Cardiac muscle cell (in vitro differentiated cells and primary cell): ENCODE measurements around the gene AP2A1. TPM values are rescaled to one million over a fixed set of nuclear protein-coding genes. Genes with fewer than 3 reads are reported as not detected.

Experiments used
- DNase-seq, 2 donors: peaks; one replicate each; pipeline versions ENCODE4 v3.0.0 to v3.0.0-alpha.2; 2010 to 2017; ENCODE audit warnings: low read depth in 1 of 2, low spot score in 1 of 2
- H3K27ac ChIP-seq: fragments of 200-600 bp; sonication (generic); 2 replicates; pipeline ENCODE4 v1.5.1; 2016
- H3K27me3 ChIP-seq: fragments of 200-600 bp; sonication (generic); 2 replicates; pipeline ENCODE4 v1.6.0; 2016; ENCODE audit warnings: control low read depth
- H3K36me3 ChIP-seq: fragments of 200-600 bp; sonication (generic); 2 replicates; pipeline ENCODE4 v1.5.1; 2016; ENCODE audit warnings: control low read depth
- H3K4me1 ChIP-seq: fragments of 200-600 bp; sonication (generic); 2 replicates; pipeline ENCODE4 v1.8.1; 2017; ENCODE audit warnings: low read depth, mild to moderate bottlenecking, mixed run types
- H3K4me3 ChIP-seq: fragments of 200-600 bp; sonication (generic); 2 replicates; pipeline ENCODE4 v1.5.1; 2016; ENCODE audit warnings: mild to moderate bottlenecking
- H3K9me3 ChIP-seq: fragments of 200-600 bp; sonication (generic); 2 replicates; pipeline ENCODE4 v1.5.1; 2017; ENCODE audit warnings: low read depth, mild to moderate bottlenecking, control low read depth
- polyA plus RNA-seq: library from polyadenylated mRNA; unstranded; fragments of >200 nt; fragmentation: Nextera tagmentation; extraction: Ambion mirVana; gene quantifications from 2 replicates; pipeline ENCODE4 v1.2.1, GENCODE V29; 2016
- total RNA-seq: library from RNA; depleted of rRNA; stranded (reverse); fragments of >200 nt; gene quantifications from 2 replicates; pipeline ENCODE4 v1.2.3, GENCODE V29; 2016
- TF ChIP-seq, protein P1 (sequence below): IDR thresholded peaks from 2 replicates; pipeline ENCODE4 v1.5.1; 2012; ENCODE audit warnings: low read depth, mild to moderate bottlenecking, low read length

AP2A1 gene
- total and polyA plus RNA-seq, 2 experiments from 2014 or later, result 78.0 to 153 TPM

DNA sequence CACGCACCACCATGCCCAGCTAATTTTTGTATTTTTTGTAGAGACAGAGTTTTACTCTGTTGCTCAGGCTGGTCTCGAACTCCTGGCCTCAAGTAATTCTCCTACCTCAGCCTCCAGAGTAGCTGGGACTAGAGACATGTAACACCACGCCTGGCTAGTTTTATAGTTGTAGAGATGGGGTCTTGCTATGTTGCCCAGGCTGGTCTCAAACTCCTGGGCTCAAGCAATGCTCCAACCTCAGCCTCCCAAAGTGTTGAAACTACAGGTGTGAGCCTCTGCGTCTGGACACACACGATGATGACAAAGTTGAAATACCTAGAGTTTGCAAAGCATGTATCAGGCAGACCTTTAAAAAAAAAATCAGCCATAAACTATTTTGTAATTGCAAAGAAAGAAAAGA is 79.6 kb downstream of the AP2A1 start:
- no peaks in the 10 kb centered on the region for H3K4me1 ChIP-seq
- TF ChIP-seq, protein P1, sequence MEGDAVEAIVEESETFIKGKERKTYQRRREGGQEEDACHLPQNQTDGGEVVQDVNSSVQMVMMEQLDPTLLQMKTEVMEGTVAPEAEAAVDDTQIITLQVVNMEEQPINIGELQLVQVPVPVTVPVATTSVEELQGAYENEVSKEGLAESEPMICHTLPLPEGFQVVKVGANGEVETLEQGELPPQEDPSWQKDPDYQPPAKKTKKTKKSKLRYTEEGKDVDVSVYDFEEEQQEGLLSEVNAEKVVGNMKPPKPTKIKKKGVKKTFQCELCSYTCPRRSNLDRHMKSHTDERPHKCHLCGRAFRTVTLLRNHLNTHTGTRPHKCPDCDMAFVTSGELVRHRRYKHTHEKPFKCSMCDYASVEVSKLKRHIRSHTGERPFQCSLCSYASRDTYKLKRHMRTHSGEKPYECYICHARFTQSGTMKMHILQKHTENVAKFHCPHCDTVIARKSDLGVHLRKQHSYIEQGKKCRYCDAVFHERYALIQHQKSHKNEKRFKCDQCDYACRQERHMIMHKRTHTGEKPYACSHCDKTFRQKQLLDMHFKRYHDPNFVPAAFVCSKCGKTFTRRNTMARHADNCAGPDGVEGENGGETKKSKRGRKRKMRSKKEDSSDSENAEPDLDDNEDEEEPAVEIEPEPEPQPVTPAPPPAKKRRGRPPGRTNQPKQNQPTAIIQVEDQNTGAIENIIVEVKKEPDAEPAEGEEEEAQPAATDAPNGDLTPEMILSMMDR, result no peak
- no peak overlapping the region for H3K4me3 ChIP-seq

DNA sequence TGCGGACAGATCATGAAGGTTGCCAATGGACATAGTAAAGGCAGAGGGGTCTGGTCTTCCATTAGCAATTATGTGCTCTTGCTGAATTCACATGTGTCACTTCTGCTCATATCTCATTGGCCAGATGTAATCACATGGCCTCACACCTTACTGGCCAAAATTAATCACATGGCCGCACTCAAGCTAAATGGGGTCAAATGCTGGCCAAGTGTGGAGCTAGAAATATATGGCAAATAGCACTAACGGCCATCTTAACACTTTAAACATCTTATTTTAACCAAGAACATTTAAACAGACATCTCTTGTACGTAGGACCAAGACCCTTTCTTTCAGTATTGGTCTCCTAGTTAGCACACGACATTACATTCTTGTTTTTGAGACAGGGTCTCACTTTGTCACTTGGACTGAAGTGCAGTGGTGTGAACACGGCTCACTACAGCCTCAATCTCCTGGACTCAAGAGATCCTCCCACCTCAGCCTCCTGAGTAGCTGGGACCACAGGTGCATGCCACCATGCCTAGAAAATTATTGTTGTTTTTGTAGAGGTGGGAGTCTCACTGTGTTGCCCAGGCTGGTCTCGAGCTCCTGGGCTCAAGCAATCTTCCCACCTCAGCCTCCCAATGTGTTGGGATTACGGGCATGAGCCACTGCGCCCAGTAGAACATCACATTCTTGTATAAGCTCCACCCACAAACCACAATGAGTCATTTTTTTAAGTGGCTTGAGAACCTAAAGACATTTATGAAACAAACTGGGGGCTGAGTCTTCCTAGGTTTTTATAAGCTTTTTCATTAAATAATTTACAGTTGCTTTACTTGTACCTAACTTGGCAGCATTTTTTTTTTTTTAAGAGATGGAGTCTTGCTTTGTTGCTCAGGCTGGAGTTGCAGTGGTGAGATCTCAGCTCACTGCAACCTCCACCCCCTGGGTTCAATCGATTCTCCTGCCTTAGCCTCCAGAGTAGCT is 81.2 kb downstream of the AP2A1 start:
- no peak overlapping the region for H3K4me3 ChIP-seq
- H3K27ac ChIP-seq, result no peak overlapping the region
- TF ChIP-seq, protein P1, result no peak
- DNase-seq, result peak in 1 of 2 donors; percentile 90
- H3K4me1 ChIP-seq, result peaks cover 10% of the 10 kb centered on the region
- no peaks in the 10 kb centered on the region for H3K27me3 ChIP-seq
- no peaks in the 10 kb centered on the region for H3K36me3 ChIP-seq
- H3K9me3 ChIP-seq, result no peaks in the 10 kb centered on the region

More for the DNA sequence above, 79.6 kb downstream of the AP2A1 start:
- no peak for DNase-seq
- H3K27ac ChIP-seq, result no peak overlapping the region
- H3K36me3 ChIP-seq, result no peaks in the 10 kb centered on the region
- H3K9me3 ChIP-seq, result no peaks in the 10 kb centered on the region
- H3K27me3 ChIP-seq, result no peaks in the 10 kb centered on the region

DNA sequence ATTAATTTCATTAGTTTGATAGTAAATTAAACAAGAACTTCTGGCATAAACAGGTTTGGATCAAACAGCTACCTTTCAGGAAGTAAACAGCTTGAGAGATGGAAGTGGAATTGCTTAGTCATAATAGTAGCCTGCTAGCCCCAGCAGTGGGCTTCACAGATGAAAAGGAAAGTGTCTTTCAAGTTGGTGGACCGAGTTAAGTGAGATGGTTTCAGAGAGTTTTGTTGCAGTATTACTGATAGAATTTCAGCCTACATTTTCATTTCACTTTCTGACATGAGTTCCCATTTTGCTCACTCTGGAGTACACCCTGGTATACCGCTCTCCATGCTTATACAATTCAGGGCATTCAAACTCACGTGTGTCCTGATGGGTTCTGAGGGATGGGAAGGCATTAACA is 82.1 kb downstream of the AP2A1 start:
- Histone ChIP-seq H3K27me3 (no peaks in the 10 kb centered on the region), H3K9me3 (no peaks in the 10 kb centered on the region), H3K4me3 (no peak overlapping the region), H3K36me3 (no peaks in the 10 kb centered on the region), H3K4me1 (peaks cover 10% of the 10 kb centered on the region), H3K27ac (no peak overlapping the region)
- DNase-seq, result no peak
- TF ChIP-seq, protein P1, result no peak

DNA sequence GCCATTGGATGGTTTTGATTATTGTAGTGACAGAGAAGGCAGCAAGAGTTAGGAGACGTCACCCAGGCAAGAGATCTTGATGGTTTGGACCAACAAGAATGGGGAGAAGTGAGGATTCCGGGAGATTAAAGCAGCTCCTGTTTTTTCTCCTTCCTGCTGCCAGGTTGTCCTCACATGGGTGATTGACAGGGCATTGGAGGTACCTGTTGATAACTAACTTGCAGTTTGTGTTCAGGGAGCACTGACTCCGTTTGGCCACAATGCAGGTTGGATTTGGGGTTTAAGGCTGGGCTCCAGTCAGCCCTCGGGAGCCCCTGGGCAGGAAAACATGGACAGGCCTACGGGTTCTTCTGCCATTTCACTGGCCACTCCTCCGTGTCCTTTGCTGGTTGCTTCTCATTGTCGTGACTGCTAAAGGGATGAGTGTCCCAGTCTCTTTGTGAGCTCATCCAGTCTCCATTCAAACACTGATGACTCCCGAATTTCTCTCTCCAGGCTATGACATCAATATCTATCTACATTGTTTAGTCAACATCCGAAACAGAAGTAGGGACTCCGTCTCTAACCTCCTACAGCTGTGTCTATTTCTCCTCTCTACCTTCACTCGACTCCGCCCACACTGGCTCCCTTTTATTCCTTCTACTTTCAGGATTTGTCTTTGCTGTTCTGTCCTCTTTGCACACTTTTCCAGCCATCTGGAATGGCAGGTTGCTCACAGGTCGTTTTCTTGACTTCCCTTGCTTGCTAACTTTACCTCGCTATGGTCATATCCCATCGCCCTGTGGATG is 82.8 kb downstream of the AP2A1 start:
- TF ChIP-seq, protein P1, result no peak
- H3K36me3 ChIP-seq, result peaks cover 3% of the 10 kb centered on the region
- H3K4me1 ChIP-seq, result peaks cover 10% of the 10 kb centered on the region
- H3K9me3 ChIP-seq, result no peaks in the 10 kb centered on the region
- H3K27me3 ChIP-seq, result no peaks in the 10 kb centered on the region
- H3K27ac ChIP-seq, result peak overlapping the region; percentile 97
- DNase-seq, result no peak
- peak overlapping the region; percentile 79 for H3K4me3 ChIP-seq

DNA sequence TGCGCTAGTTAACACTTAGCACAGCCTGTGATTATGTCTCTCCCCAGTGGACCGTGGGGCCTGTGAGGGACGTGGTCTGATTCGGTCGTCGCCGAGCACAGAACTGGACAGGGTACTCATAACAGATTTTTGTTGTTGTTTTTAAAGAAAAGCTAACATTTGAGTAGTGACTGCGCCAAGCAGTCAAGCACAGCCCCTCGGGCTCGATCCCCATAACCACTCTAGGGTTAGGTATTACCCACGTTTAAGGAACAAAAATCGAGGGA is 83.4 kb downstream of the AP2A1 start:
- Histone ChIP-seq H3K4me1 (peaks cover 10% of the 10 kb centered on the region), H3K27ac (peak overlapping the region; percentile 97), H3K9me3 (no peaks in the 10 kb centered on the region), H3K27me3 (no peaks in the 10 kb centered on the region), H3K36me3 (peaks cover 8% of the 10 kb centered on the region), H3K4me3 (peak overlapping the region; percentile 79)
- TF ChIP-seq, protein P1, result no peak
- no peak for DNase-seq
